NK-92 (cell line): ENCODE results near the gene NYAP2.

Source experiments
- DNase-seq: peaks from one replicate; lab custom pipeline; 2025; ENCODE audit not compliant: unreplicated experiment; lab: John Stamatoyannopoulos, UW

Gene NYAP2

GRCh38 chr2:225693259-225693658 lies 293.7 kb downstream of the NYAP2 start:
- DNase-seq, result no peak

- DNase-seq, result no peak
Measured at GRCh38 chr2:225694664-225695063, 295.2 kb downstream of the NYAP2 start.

- no peak for DNase-seq
Measured at GRCh38 chr2:225697936-225698335, 298.4 kb downstream of the NYAP2 start.
